HEK293 (cell line): ENCODE measurements around the gene INHBA.

Source experiments
- CTCF ChIA-PET: fragments of 350-600 bp; formaldehyde crosslinking; extraction: SDS; loops from one replicate; lab custom pipeline; 2021; ENCODE audit warnings: antibody characterized with exemption; lab: Yijun Ruan, JAX
- POLR2A ChIA-PET: fragments of 300-600 bp; formaldehyde crosslinking; extraction: SDS; loops from one replicate; lab custom pipeline; 2020; ENCODE audit warnings: antibody characterized with exemption, inconsistent platforms; lab: Yijun Ruan, JAX
- H3K27ac ChIP-seq: fragments of 200-500 bp; sonication (Bioruptor generic); 2 replicates; pipeline ENCODE4 v1.5.1; 2014; ENCODE audit warnings: low read depth, low read length, control low read depth, inconsistent platforms; ENCODE audit errors: extremely low read depth
- H3K36me3 ChIP-seq, 2 experiments: fragments of 200-500 bp in 1 of 2; sonication (Bioruptor generic) in 1 of 2; 1 replicate in 1 of 2; 2 replicates in 1 of 2; pipeline ENCODE4 v1.5.1; 2014 to 2017; ENCODE audit warnings: inconsistent platforms in 2 of 2, low read length in 2 of 2; ENCODE audit not compliant: control insufficient read depth in 2 of 2, insufficient read depth in 1 of 2
- H3K4me1 ChIP-seq: fragments of 200-500 bp; sonication (Bioruptor generic); 2 replicates; pipeline ENCODE4 v1.5.1; 2014; ENCODE audit warnings: mild to moderate bottlenecking, low read length, inconsistent platforms; ENCODE audit not compliant: control insufficient read depth, insufficient read depth
- H3K4me3 ChIP-seq: 2 replicates; pipeline ENCODE4 v1.5.1; 2011; ENCODE audit warnings: low read depth, mild to moderate bottlenecking, control low read depth, low read length, moderate library complexity
- H3K9me3 ChIP-seq: fragments of 200-500 bp; sonication (Bioruptor generic); 2 replicates; pipeline ENCODE4 v1.5.1; 2014; ENCODE audit warnings: low read depth, low read length, inconsistent platforms; ENCODE audit not compliant: control insufficient read depth, insufficient read depth
- GLI2 ChIP-seq: fragments of 450-650 bp; formaldehyde crosslinking; IDR thresholded peaks from 2 replicates; pipeline ENCODE4; 2017; ENCODE audit warnings: missing biosample characterization, missing genetic modification characterization, low read depth, borderline replicate concordance
- HIC1 ChIP-seq: fragments of 450-650 bp; formaldehyde crosslinking; IDR thresholded peaks from 2 replicates; pipeline ENCODE4 v1.5.1; 2016; ENCODE audit warnings: missing biosample characterization, missing genetic modification characterization
- HOXA7 ChIP-seq: sonication (generic); formaldehyde crosslinking; IDR thresholded peaks from 2 replicates; pipeline ENCODE4 v1.8.1; 2022; ENCODE audit warnings: missing genetic modification reagents, borderline replicate concordance
- KLF10 ChIP-seq: fragments of 450-650 bp; IDR thresholded peaks from 2 replicates; pipeline ENCODE4 v1.5.1; 2018; ENCODE audit warnings: missing biosample characterization, mild to moderate bottlenecking, missing genetic modification characterization
- OSR2 ChIP-seq: fragments of 450-650 bp; formaldehyde crosslinking; IDR thresholded peaks from 2 replicates; pipeline ENCODE4 v1.5.1; 2016; ENCODE audit warnings: missing biosample characterization, missing genetic modification characterization
- SCRT1 ChIP-seq: fragments of 450-650 bp; formaldehyde crosslinking; IDR thresholded peaks from 2 replicates; pipeline ENCODE4 v1.5.1; 2016; ENCODE audit warnings: missing biosample characterization, missing genetic modification characterization, borderline replicate concordance
- SCRT2 ChIP-seq: fragments of 450-650 bp; formaldehyde crosslinking; IDR thresholded peaks from 2 replicates; pipeline ENCODE4 v1.5.1; 2016; ENCODE audit warnings: missing biosample characterization, missing genetic modification characterization
- ZNF112 ChIP-seq: fragments of 450-650 bp; formaldehyde crosslinking; IDR thresholded peaks from 2 replicates; pipeline ENCODE4 v1.5.0; 2017; ENCODE audit warnings: missing biosample characterization, missing genetic modification characterization
- ZNF114 ChIP-seq: fragments of 450-650 bp; formaldehyde crosslinking; IDR thresholded peaks from 2 replicates; pipeline ENCODE4 v1.5.0; 2017; ENCODE audit warnings: missing biosample characterization, missing genetic modification characterization
- ZNF155 ChIP-seq: fragments of 450-650 bp; formaldehyde crosslinking; IDR thresholded peaks from 2 replicates; pipeline ENCODE4 v1.5.1; 2016; ENCODE audit warnings: missing biosample characterization, missing genetic modification characterization
- ZNF175 ChIP-seq: fragments of 450-650 bp; formaldehyde crosslinking; IDR thresholded peaks from 2 replicates; pipeline ENCODE4 v1.5.1; 2016; ENCODE audit warnings: missing biosample characterization, missing genetic modification characterization
- ZNF214 ChIP-seq: fragments of 450-650 bp; formaldehyde crosslinking; IDR thresholded peaks from 2 replicates; pipeline ENCODE4 v1.5.1; 2017; ENCODE audit warnings: missing biosample characterization, mild to moderate bottlenecking, missing genetic modification characterization, borderline replicate concordance
- ZNF23 ChIP-seq: fragments of 450-650 bp; formaldehyde crosslinking; IDR thresholded peaks from 2 replicates; pipeline ENCODE4 v1.5.1; 2016; ENCODE audit warnings: missing biosample characterization, missing genetic modification characterization, borderline replicate concordance
- ZNF266 ChIP-seq: fragments of 450-650 bp; formaldehyde crosslinking; IDR thresholded peaks from 2 replicates; pipeline ENCODE4 v1.5.1; 2016; ENCODE audit warnings: missing biosample characterization, missing genetic modification characterization, low read depth
- ZNF280D ChIP-seq: fragments of 450-650 bp; formaldehyde crosslinking; IDR thresholded peaks from 2 replicates; pipeline ENCODE4 v1.5.1; 2016; ENCODE audit warnings: missing biosample characterization, missing genetic modification characterization
- ZNF292 ChIP-seq: fragments of 450-650 bp; formaldehyde crosslinking; IDR thresholded peaks from 2 replicates; pipeline ENCODE4 v1.5.1; 2016; ENCODE audit warnings: low read depth, missing biosample characterization, missing genetic modification characterization, borderline replicate concordance
- ZNF302 ChIP-seq: fragments of 450-650 bp; formaldehyde crosslinking; IDR thresholded peaks from 2 replicates; pipeline ENCODE4 v1.5.1; 2016; ENCODE audit warnings: missing biosample characterization, missing genetic modification characterization, low read depth
- ZNF362 ChIP-seq: fragments of 450-650 bp; formaldehyde crosslinking; IDR thresholded peaks from 2 replicates; pipeline ENCODE4 v1.5.1; 2016; ENCODE audit warnings: missing biosample characterization, missing genetic modification characterization
- ZNF426 ChIP-seq: fragments of 450-650 bp; formaldehyde crosslinking; IDR thresholded peaks from 2 replicates; pipeline ENCODE4 v1.5.1; 2017; ENCODE audit warnings: missing biosample characterization, missing genetic modification characterization, mild to moderate bottlenecking, inconsistent platforms, moderate library complexity
- ZNF488 ChIP-seq: fragments of 450-650 bp; formaldehyde crosslinking; IDR thresholded peaks from 2 replicates; pipeline ENCODE4 v1.5.1; 2016; ENCODE audit warnings: missing biosample characterization, missing genetic modification characterization
- ZNF645 ChIP-seq: fragments of 450-650 bp; formaldehyde crosslinking; IDR thresholded peaks from 2 replicates; pipeline ENCODE4; 2016; ENCODE audit warnings: missing biosample characterization, missing genetic modification characterization
- ZNF660 ChIP-seq: fragments of 450-650 bp; IDR thresholded peaks from 2 replicates; pipeline ENCODE4 v1.5.1; 2018; ENCODE audit warnings: missing biosample characterization, mild to moderate bottlenecking, missing genetic modification characterization
- ZNF747 ChIP-seq: fragments of 450-650 bp; formaldehyde crosslinking; IDR thresholded peaks from 2 replicates; pipeline ENCODE4 v1.5.1; 2016; ENCODE audit warnings: missing biosample characterization, missing genetic modification characterization
- ZSCAN23 ChIP-seq: fragments of 450-650 bp; formaldehyde crosslinking; IDR thresholded peaks from 2 replicates; pipeline ENCODE4 v1.5.1; 2016; ENCODE audit warnings: missing biosample characterization, missing genetic modification characterization
- ZSCAN30 ChIP-seq: fragments of 450-650 bp; IDR thresholded peaks from 2 replicates; pipeline ENCODE4 v1.5.1; 2018; ENCODE audit warnings: missing biosample characterization, mild to moderate bottlenecking, missing genetic modification characterization, moderate library complexity

The INHBA gene

GRCh38 chr7:41640487-41640886 is 62.4 kb downstream of the INHBA start:
- Histone ChIP-seq H3K27ac (no peak overlapping the region), H3K4me3 (no peak overlapping the region), H3K4me1 (no peaks in the 10 kb centered on the region), H3K9me3 (no peaks in the 10 kb centered on the region), H3K36me3 (no peaks in the 10 kb centered on the region)
- no peak for TF ChIP-seq ZNF214 (tag by site-specific recombination)
- no peak for TF ChIP-seq ZNF645 (tag by site-specific recombination)
- TF ChIP-seq ZNF747 (tag by site-specific recombination), result no peak
- TF ChIP-seq ZNF292 (tag by site-specific recombination), result no peak
- no peak for TF ChIP-seq ZNF362 (tag by site-specific recombination)
- TF ChIP-seq HIC1, result no peak
- TF ChIP-seq ZNF660, result no peak
- TF ChIP-seq ZNF23 (tag by site-specific recombination), result no peak
- TF ChIP-seq HOXA7 (CRISPR knock-in tag), result no peak
- TF ChIP-seq ZNF302 (tag by site-specific recombination), result no peak
- no peak for TF ChIP-seq OSR2 (tag by site-specific recombination)
- no peak for TF ChIP-seq KLF10 (tag by site-specific recombination)
- no peak for TF ChIP-seq GLI2
- no peak for TF ChIP-seq ZNF280D
- no peak for TF ChIP-seq ZNF175 (tag by site-specific recombination)
- no peak for TF ChIP-seq ZNF426
- ChIA-PET CTCF (no interaction called here), POLR2A (no interaction called here)

GRCh38 chr7:41637049-41637448 is 65.8 kb downstream of the INHBA start:
- Histone ChIP-seq H3K27ac (no peak overlapping the region), H3K4me1 (no peaks in the 10 kb centered on the region), H3K9me3 (no peaks in the 10 kb centered on the region), H3K36me3 (no peaks in the 10 kb centered on the region), H3K4me3 (no peak overlapping the region)
- POLR2A ChIA-PET, result no interaction called here
- CTCF ChIA-PET, result interaction anchor here (0.5 to 0.6 kb wide), 2 partner anchors 11 to 24 kb away, joined by 3 to 5 read pairs; no protein-coding TSS in a partner anchor
- TF ChIP-seq SCRT2 (no peak), ZNF112 (no peak), SCRT1 (tag by site-specific recombination) (no peak), OSR2 (tag by site-specific recombination) (no peak), ZNF266 (tag by site-specific recombination) (no peak), ZNF155 (tag by site-specific recombination) (no peak), ZNF488 (tag by site-specific recombination) (no peak), ZSCAN23 (tag by site-specific recombination) (no peak), ZNF114 (no peak), ZSCAN30 (tag by site-specific recombination) (no peak)
